ES-I3 (cell line): ENCODE results near the gene RNASE9.
"Not testable (repeated sequence)": the region's sequence is repeated elsewhere in the genome, so short reads cannot be mapped to it uniquely, and the experiment has no call there.

Experiments used
- H3K36me3 ChIP-seq: 2 replicates; pipeline ENCODE4 v1.6.1; 2013; ENCODE audit warnings: mild to moderate bottlenecking, low read length, control low read depth, moderate library complexity; ENCODE audit not compliant: insufficient read depth
- H3K4me1 ChIP-seq: 2 replicates; pipeline ENCODE4 v1.6.1; 2013; ENCODE audit warnings: mild to moderate bottlenecking, control low read depth, low read length; ENCODE audit not compliant: insufficient read depth
- H3K9ac ChIP-seq: 2 replicates; pipeline ENCODE4 v1.6.1; 2013; ENCODE audit warnings: low read depth, mild to moderate bottlenecking, low read length, moderate library complexity
- H3K9me3 ChIP-seq: 2 replicates; pipeline ENCODE4 v1.6.1; 2013; ENCODE audit warnings: mild to moderate bottlenecking, low read length, moderate library complexity; ENCODE audit not compliant: control insufficient read depth, insufficient read depth

Gene RNASE9

DNA sequence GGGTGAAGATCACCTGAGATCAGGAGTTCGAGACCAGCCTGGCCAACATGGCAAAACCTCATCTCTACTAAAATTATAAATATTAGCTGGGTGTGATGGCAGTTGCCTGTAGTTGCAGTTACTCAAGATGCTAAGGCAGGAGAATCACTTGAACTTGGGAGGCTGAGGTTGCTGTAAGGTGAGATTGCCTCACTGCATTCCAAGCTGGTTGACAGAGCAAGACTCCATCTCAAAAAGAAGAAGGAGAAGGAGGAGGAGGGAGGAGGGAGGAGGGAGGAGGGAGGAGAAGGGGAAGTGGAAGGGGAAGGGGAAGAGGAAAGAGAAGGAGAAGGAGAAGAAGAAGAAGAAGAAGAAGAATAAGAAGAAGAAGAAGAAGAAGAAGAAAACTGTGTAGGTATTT is 38.5 kb downstream of the RNASE9 start:
- no peaks in the 10 kb centered on the region for H3K4me1 ChIP-seq
- no peak overlapping the region for H3K9ac ChIP-seq
- H3K9me3 ChIP-seq, result no peaks in the 10 kb centered on the region
- no peaks in the 10 kb centered on the region for H3K36me3 ChIP-seq

DNA sequence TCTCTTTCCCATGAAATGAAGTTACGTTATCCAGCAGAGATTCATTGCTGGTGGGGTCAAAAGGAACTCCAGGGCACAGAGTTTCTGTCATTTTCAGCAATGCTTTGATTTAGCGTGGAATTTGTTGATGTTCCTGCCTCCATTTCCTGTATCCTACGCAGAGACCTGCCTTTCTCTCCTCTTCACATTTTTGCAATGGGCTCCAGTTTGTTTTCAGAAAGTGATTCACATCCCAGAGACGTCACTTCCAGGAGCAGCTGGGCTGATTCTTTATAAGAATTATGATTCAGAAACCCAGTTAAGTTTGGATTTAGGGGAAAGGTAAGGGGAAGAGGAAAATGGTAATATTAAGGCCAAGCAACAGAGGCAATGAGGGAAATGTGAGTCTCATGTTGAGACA is 43.9 kb downstream of the RNASE9 start:
- Histone ChIP-seq H3K9me3 (no peaks in the 10 kb centered on the region), H3K36me3 (no peaks in the 10 kb centered on the region), H3K4me1 (peaks cover 10% of the 10 kb centered on the region; the same call in 1 of the 2 replicates), H3K9ac (no peak overlapping the region)

DNA sequence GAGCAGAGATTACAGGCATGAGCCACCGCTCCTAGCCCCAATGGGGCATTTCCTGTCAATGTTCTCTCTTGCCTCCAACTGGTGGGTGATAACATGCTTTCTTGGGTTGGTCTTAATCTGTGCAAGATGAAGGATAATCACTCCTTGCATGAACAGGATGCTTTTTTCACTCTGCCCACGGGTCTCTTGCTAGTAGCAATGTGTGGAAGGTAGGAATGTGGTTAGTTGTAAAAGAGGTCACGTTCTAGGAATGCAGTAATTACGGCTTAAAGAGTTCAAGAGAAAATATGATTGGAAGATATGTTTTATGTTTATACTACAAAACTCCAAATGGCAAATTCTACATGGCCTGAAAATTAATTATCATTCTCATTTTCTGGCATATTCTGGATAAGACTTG is 45.0 kb downstream of the RNASE9 start:
- Histone ChIP-seq H3K9me3 (no peaks in the 10 kb centered on the region), H3K36me3 (no peaks in the 10 kb centered on the region), H3K4me1 (peaks cover 10% of the 10 kb centered on the region; the same call in 1 of the 2 replicates), H3K9ac (no peak overlapping the region)

DNA sequence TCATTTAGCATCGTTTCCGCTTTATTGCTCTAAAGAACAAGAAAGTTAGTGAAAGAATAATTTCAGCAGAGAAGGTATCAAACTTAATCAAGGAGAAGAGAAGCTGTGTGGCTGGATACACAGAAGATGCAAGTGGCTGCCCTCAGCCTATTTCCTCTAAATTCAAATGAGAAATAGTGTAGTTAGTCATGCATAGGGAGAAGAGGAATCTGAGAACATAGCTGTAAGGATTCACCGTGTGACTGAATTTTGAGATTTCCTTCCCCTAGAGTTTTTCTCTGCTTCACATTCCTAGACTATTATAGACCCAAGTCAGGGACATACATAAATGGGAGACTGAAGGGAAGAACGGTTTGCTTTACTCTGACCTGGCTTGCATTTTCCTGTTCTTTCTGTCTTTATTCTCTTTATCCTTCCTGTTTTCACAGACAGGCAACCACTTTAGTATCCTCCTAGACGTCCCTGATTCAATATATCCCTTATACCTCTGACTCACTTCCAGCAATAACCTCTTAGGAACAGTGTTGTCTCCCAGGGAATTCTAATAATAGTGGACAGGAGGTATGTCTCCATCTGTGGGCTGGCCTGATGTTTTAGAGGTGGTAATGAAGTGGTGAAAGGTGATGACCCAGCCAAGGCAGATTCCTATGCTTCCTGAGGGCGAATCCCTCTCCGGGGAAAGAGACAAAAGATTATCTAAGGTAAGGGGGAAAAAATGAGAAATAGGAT is 48.5 kb downstream of the RNASE9 start:
- Histone ChIP-seq H3K4me1 (peaks cover 10% of the 10 kb centered on the region; the same call in 1 of the 2 replicates), H3K36me3 (no peaks in the 10 kb centered on the region), H3K9ac (no peak overlapping the region), H3K9me3 (no peaks in the 10 kb centered on the region)

DNA sequence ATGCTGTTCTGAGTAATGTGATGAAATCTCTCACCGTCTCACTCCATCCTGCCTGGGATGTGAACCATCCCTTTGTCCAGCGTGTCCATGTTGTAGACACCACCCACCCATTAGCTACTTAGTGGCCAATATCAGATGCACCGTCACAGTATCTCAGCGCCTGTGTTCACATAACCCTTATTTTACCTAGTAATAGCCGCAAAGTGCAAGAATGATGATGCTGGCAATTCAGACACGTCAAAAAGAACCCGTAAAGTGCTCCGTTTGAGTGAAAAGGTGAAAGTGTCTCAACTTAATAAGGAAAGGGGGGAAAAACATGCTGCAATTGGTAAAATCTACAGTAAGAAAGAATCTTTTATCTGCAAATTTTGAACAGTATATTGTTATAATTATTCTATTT is 52.5 kb downstream of the RNASE9 start:
- Histone ChIP-seq H3K9me3 (no peaks in the 10 kb centered on the region), H3K4me1 (peaks cover 10% of the 10 kb centered on the region; the same call in 1 of the 2 replicates), H3K9ac (no peak overlapping the region), H3K36me3 (no peaks in the 10 kb centered on the region)

DNA sequence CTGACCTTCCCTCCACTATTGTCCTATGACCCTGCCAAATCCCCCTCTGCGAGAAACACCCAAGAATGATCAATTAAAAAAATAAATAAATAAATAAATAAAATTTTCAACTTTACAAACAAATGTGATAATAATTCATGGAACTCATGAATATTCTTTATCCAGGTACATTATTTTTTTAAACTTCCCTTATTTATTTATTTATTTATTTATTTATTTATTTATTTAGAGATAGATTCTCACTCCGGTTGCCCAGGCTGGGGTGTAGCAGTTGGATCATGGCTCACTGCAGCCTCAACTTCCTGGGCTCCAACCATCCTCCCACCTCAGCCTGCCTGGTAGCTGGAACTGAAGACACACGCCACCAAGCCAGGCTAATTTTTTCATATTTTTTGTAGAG is 53.3 kb downstream of the RNASE9 start:
- not testable (repeated sequence) for H3K4me1 ChIP-seq, H3K9me3 ChIP-seq

DNA sequence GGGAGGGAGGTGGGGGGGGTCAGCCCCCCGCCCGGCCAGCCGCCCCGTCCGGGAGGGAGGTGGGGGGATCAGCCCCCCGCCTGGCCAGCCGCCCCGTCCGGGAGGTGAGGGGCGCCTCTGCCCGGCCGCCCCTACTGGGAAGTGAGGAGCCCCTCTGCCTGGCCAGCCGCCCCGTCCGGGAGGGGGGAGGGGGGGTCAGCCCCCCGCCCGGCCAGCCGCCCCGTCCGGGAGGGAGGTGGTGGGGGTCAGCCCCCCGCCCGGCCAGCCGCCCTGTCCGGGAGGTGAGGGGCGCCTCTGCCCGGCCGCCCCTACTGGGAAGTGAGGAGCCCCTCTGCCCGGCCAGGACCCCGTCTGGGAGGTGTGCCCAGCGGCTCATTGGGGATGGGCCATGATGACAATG is 54.1 kb downstream of the RNASE9 start:
- H3K4me1 ChIP-seq, H3K9ac ChIP-seq, H3K36me3 ChIP-seq, H3K9me3 ChIP-seq: not testable (repeated sequence)

More for the DNA sequence above, 53.3 kb downstream of the RNASE9 start:
- not testable (repeated sequence) for H3K36me3 ChIP-seq, H3K9ac ChIP-seq

DNA sequence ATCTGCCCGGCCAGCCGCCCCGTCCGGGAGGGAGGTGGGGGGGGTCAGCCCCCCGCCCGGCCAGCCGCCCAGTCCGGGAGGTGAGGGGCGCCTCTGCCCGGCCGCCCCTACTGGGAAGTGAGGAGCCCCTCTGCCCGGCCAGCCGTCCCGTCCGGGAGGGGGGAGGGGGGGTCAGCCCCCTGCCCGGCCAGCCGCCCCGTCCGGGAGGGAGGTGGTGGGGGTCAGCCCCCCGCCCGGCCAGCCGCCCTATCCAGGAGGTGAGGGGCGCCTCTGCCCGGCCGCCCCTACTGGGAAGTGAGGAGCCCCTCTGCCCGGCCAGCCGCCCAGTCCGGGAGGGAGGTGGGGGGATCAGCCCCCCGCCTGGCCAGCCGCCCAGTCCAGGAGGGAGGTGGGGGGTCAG is 54.6 kb downstream of the RNASE9 start:
- not testable (repeated sequence) for H3K9ac ChIP-seq, H3K4me1 ChIP-seq, H3K36me3 ChIP-seq, H3K9me3 ChIP-seq
